Memory B cell (primary cell): Measurements from ENCODE around the gene SLC1A7.

Experiments used
- ATAC-seq: fragments of 150-1000 bp; cut with Tn5 transposase; 2 replicates; pipeline ENCODE4 v1.10.0; 2021; ENCODE audit warnings: low read depth, mild to moderate bottlenecking, moderate library complexity
- DNase-seq, 2 donors: peaks; one replicate each; pipeline ENCODE4 v3.0.0; 2022; ENCODE audit warnings: low spot score in 2 of 2
- H3K27ac Mint-ChIP-seq: one replicate; pipeline ENCODE4 v1.8.0; 2022; ENCODE audit warnings: mild to moderate bottlenecking, moderate library complexity, mixed read lengths
- H3K27me3 Mint-ChIP-seq: one replicate; pipeline ENCODE4 v1.8.0; 2022; ENCODE audit warnings: mixed read lengths
- H3K36me3 Mint-ChIP-seq: one replicate; pipeline ENCODE4 v1.8.0; 2022; ENCODE audit warnings: mild to moderate bottlenecking, mixed read lengths
- H3K4me1 Mint-ChIP-seq: one replicate; pipeline ENCODE4 v1.8.0; 2022; ENCODE audit warnings: mixed read lengths
- H3K4me3 Mint-ChIP-seq: one replicate; pipeline ENCODE4 v1.8.0; 2022; ENCODE audit warnings: mild to moderate bottlenecking, moderate library complexity, mixed read lengths
- H3K9me3 Mint-ChIP-seq: one replicate; pipeline ENCODE4 v1.8.0; 2022; ENCODE audit warnings: mixed read lengths

SLC1A7 gene

GRCh38 chr1:53174971-53175913, 32.8 kb upstream of the SLC1A7 start:
- H3K27me3 Mint-ChIP-seq = peaks cover 19% of the 10 kb centered on the region

GRCh38 chr1:53172426-53173128, 30.1 kb upstream of the SLC1A7 start:
- H3K27ac Mint-ChIP-seq = peak overlapping the region; percentile 71
- DNase-seq (peak; percentile 30 to 45), ATAC-seq (peak; percentile 100)
- no peaks in the 10 kb centered on the region for H3K36me3 Mint-ChIP-seq
- H3K27me3 Mint-ChIP-seq = peaks cover 17% of the 10 kb centered on the region
- peaks cover 1% of the 10 kb centered on the region for H3K9me3 Mint-ChIP-seq
- H3K4me1 Mint-ChIP-seq = peaks cover 11% of the 10 kb centered on the region
- H3K4me3 Mint-ChIP-seq = no peak overlapping the region

More at GRCh38 chr1:53174971-53175913, 32.8 kb upstream of the SLC1A7 start:
- Mint-ChIP-seq H3K4me1 (peaks cover 11% of the 10 kb centered on the region), H3K9me3 (peaks cover 1% of the 10 kb centered on the region), H3K4me3 (no peak overlapping the region), H3K27ac (no peak overlapping the region), H3K36me3 (no peaks in the 10 kb centered on the region)
- no peak for DNase-seq
- no peak for ATAC-seq

GRCh38 chr1:53166912-53167311, 24.5 kb upstream of the SLC1A7 start:
- no peak for DNase-seq
- Mint-ChIP-seq H3K36me3 (no peaks in the 10 kb centered on the region), H3K27me3 (peaks cover 8% of the 10 kb centered on the region), H3K27ac (no peak overlapping the region), H3K9me3 (no peaks in the 10 kb centered on the region), H3K4me3 (no peak overlapping the region), H3K4me1 (no peaks in the 10 kb centered on the region)
- no peak for ATAC-seq

- no peaks in the 10 kb centered on the region for H3K9me3 Mint-ChIP-seq
- H3K4me3 Mint-ChIP-seq = no peak overlapping the region
- no peaks in the 10 kb centered on the region for H3K4me1 Mint-ChIP-seq
- H3K27me3 Mint-ChIP-seq = peaks cover 8% of the 10 kb centered on the region
- ATAC-seq (no peak), DNase-seq (no peak)
- H3K27ac Mint-ChIP-seq = no peak overlapping the region
- no peaks in the 10 kb centered on the region for H3K36me3 Mint-ChIP-seq
These were observed 23.9 kb upstream of the SLC1A7 start for GRCh38 chr1:53166366-53166765.

- Mint-ChIP-seq H3K9me3 (no peaks in the 10 kb centered on the region), H3K4me3 (no peak overlapping the region), H3K4me1 (no peaks in the 10 kb centered on the region), H3K27me3 (peaks cover 8% of the 10 kb centered on the region), H3K36me3 (no peaks in the 10 kb centered on the region), H3K27ac (no peak overlapping the region)
- DNase-seq = no peak
- ATAC-seq = no peak
These were observed 23.0 kb upstream of the SLC1A7 start for GRCh38 chr1:53165408-53165961.

- H3K4me3 Mint-ChIP-seq = no peak overlapping the region
- no peaks in the 10 kb centered on the region for H3K36me3 Mint-ChIP-seq
- DNase-seq (no peak), ATAC-seq (no peak)
- H3K9me3 Mint-ChIP-seq = no peaks in the 10 kb centered on the region
- peaks cover 8% of the 10 kb centered on the region for H3K27me3 Mint-ChIP-seq
- no peak overlapping the region for H3K27ac Mint-ChIP-seq
- H3K4me1 Mint-ChIP-seq = no peaks in the 10 kb centered on the region
These were observed 20.9 kb upstream of the SLC1A7 start for GRCh38 chr1:53163291-53163768.

- Mint-ChIP-seq H3K9me3 (no peaks in the 10 kb centered on the region), H3K4me3 (no peak overlapping the region), H3K27ac (no peak overlapping the region), H3K27me3 (peaks cover 10% of the 10 kb centered on the region), H3K4me1 (no peaks in the 10 kb centered on the region), H3K36me3 (no peaks in the 10 kb centered on the region)
- no peak for DNase-seq
- no peak for ATAC-seq
These were observed 20.2 kb upstream of the SLC1A7 start for GRCh38 chr1:53162621-53163020.

- no peaks in the 10 kb centered on the region for H3K9me3 Mint-ChIP-seq
- H3K27ac Mint-ChIP-seq = no peak overlapping the region
- H3K4me1 Mint-ChIP-seq = no peaks in the 10 kb centered on the region
- DNase-seq (no peak), ATAC-seq (no peak)
- H3K36me3 Mint-ChIP-seq = no peaks in the 10 kb centered on the region
- H3K4me3 Mint-ChIP-seq = no peak overlapping the region
- peaks cover 10% of the 10 kb centered on the region for H3K27me3 Mint-ChIP-seq
These were observed 18.5 kb upstream of the SLC1A7 start for GRCh38 chr1:53160924-53161378.

- ATAC-seq (no peak), DNase-seq (no peak)
- Mint-ChIP-seq H3K36me3 (no peaks in the 10 kb centered on the region), H3K27ac (no peak overlapping the region), H3K9me3 (no peaks in the 10 kb centered on the region), H3K27me3 (peaks cover 8% of the 10 kb centered on the region), H3K4me1 (no peaks in the 10 kb centered on the region), H3K4me3 (no peak overlapping the region)
These were observed 16.5 kb upstream of the SLC1A7 start for GRCh38 chr1:53158900-53159299.

GRCh38 chr1:53156783-53157182, 14.3 kb upstream of the SLC1A7 start:
- no peaks in the 10 kb centered on the region for H3K36me3 Mint-ChIP-seq
- no peak overlapping the region for H3K27ac Mint-ChIP-seq
- no peak overlapping the region for H3K4me3 Mint-ChIP-seq
- ATAC-seq = no peak
- H3K4me1 Mint-ChIP-seq = no peaks in the 10 kb centered on the region
- no peak for DNase-seq
- no peaks in the 10 kb centered on the region for H3K9me3 Mint-ChIP-seq
- H3K27me3 Mint-ChIP-seq = peaks cover 3% of the 10 kb centered on the region

- Mint-ChIP-seq H3K4me3 (no peak overlapping the region), H3K27ac (no peak overlapping the region), H3K27me3 (peaks cover 3% of the 10 kb centered on the region), H3K36me3 (no peaks in the 10 kb centered on the region), H3K9me3 (no peaks in the 10 kb centered on the region), H3K4me1 (no peaks in the 10 kb centered on the region)
- DNase-seq (no peak), ATAC-seq (no peak)
These were observed 13.5 kb upstream of the SLC1A7 start for GRCh38 chr1:53155945-53156344.

- no peak overlapping the region for H3K4me3 Mint-ChIP-seq
- H3K9me3 Mint-ChIP-seq = no peaks in the 10 kb centered on the region
- H3K27me3 Mint-ChIP-seq = peaks cover 3% of the 10 kb centered on the region
- no peak for DNase-seq
- H3K4me1 Mint-ChIP-seq = no peaks in the 10 kb centered on the region
- ATAC-seq = no peak
- no peaks in the 10 kb centered on the region for H3K36me3 Mint-ChIP-seq
- no peak overlapping the region for H3K27ac Mint-ChIP-seq
These were observed 13.1 kb upstream of the SLC1A7 start for GRCh38 chr1:53155534-53155933.

- H3K36me3 Mint-ChIP-seq = no peaks in the 10 kb centered on the region
- H3K4me3 Mint-ChIP-seq = no peak overlapping the region
- no peaks in the 10 kb centered on the region for H3K4me1 Mint-ChIP-seq
- peaks cover 3% of the 10 kb centered on the region for H3K27me3 Mint-ChIP-seq
- no peak overlapping the region for H3K27ac Mint-ChIP-seq
- H3K9me3 Mint-ChIP-seq = no peaks in the 10 kb centered on the region
- no peak for ATAC-seq
- no peak for DNase-seq
These were observed 12.5 kb upstream of the SLC1A7 start for GRCh38 chr1:53154859-53155438.

GRCh38 chr1:53153752-53154151, 11.3 kb upstream of the SLC1A7 start:
- Mint-ChIP-seq H3K9me3 (no peaks in the 10 kb centered on the region), H3K36me3 (no peaks in the 10 kb centered on the region), H3K4me3 (no peak overlapping the region), H3K27me3 (peaks cover 3% of the 10 kb centered on the region), H3K4me1 (no peaks in the 10 kb centered on the region), H3K27ac (no peak overlapping the region)
- ATAC-seq (no peak), DNase-seq (no peak)
